ENCODE measurements around the gene CAMKMT.

- TF ChIP-seq CTCF (IDR thresholded peaks at IDR 0.05) (no peak), POLR2A (IDR thresholded peaks at IDR 0.05) (no peak)
These were observed 36.6 kb downstream of the CAMKMT start for GRCh38 chr2:44398243-44398897.

Measured in Peyer's patch (tissue), 4 donors.